SHP77 treated with DMSO at 0.1 percent for 48 hours (cell line): ENCODE data around the gene C11orf24.
"Not testable (repeated sequence)": the region's sequence is repeated elsewhere in the genome, so short reads cannot be mapped to it uniquely, and the experiment has no call there.

Experiments used
- DNase-seq: peaks from one replicate; lab custom pipeline; 2025; lab: John Stamatoyannopoulos, UW

C11orf24 gene

DNA sequence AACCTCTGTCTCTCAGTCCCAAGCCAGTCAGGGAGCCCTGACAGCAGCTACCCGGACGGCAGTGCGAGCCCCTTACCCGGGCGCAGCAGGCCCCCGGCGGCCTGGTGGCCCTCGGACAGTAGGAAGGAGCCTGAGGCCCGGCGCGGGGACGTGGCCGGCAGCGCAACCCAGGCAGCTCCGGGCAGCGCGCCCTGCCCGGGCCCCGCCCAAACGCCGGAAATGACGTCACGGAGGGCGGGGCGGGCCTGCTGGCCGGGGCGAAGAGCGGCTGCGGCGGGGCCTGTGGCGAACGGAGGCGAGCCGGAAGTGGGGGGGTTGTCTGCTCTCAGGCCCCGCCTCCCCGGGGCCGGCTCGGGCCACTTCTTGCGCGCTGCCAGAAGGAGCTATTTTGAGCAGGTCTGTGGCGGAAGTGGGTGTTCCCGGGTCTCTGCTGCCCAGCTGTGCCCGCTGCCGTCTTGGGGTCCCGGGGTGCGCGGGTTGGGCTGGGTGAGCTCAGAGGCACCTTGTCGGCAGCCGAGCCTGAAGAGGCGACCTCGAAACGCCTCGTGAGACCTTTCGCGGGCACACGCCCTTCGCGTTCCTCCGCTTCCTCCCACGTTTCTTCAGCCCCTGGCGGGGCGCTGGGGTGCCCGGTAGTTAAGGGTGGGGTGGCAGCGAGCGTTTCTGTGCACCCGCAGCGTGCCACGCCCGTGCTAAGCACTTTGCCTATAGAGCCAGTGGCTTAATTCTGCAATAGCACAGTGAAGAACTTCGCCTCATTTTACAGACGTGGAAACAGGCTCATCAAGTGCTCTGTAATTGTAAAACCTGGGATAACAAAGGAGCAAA, at the start of gene C11orf24:
Gene C11orf24, minus strand, starts transcription at position 193 of the 828 bp plus-strand sequence. CDS start 8,206 bp downstream, outside the sequence.
- DNase-seq = peak; percentile 95

DNA sequence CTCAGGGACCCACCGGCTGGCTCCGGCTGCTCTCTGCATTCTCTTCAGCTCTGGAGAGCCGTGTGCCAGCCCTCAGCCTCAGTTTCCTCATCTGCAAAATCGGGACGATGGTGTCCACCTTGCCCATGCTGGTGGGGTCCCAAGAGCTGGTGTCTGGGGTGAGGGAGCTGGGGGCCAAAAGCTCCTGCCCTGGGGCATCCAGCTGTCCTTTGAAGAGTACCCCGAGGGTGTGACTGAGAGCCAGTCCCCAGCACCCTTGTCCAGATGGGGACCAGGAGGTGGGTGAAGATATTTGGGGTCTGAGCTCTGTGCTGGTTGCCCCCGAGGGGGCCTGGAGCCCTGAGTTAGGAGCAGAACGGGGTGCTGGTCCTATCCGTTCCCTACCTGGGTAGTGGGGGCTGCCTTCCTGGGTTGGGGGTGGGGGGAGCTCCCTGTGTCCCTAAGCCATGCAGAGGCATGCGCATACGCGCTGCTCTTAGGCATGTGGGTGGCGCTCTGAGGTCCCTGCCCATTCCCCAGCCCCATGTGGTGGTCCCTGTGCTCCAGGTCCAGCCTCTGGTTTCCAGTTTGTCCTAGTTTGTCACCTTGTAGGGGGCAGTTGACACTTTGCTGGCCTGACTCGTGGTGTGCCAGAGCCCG, 45.5 kb upstream of the C11orf24 start:
- DNase-seq = no peak

DNA sequence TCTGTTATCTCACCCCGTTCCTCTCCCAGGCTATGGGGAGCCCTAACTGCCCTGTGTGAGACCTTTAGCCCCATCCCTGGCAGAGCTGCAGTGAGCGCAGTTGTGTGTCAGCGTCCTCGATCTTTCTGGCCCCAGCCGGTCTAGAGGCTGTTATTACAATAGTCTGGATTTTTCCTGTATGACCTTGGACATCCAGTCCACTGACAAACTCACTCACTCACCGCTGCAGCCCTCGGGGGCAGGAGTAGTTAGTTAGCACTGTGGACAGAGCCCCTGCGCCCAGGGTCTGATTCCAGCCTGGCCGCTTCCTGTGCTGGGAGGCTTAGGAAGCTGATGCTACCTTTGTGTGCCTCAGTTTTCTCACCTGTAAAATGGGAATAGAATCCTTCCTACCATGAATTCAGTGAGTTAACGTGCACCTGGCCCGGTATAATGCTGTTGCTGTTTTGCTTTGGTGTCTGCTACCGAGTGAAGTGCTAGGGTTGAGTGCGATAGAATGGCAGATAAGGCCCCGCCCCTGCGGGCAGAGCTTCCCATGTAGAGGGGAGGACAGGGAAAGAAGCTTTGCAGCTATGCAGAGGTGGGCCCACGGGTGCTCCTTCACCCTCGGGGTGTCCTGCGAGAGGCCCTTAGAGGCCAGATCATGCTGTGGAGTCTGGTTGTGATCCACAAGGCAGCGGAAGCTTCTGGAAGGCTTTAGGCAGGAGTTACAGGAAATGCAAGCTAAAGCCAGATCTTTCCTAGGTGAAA, 43.6 kb upstream of the C11orf24 start:
- DNase-seq = peak; percentile 25

DNA sequence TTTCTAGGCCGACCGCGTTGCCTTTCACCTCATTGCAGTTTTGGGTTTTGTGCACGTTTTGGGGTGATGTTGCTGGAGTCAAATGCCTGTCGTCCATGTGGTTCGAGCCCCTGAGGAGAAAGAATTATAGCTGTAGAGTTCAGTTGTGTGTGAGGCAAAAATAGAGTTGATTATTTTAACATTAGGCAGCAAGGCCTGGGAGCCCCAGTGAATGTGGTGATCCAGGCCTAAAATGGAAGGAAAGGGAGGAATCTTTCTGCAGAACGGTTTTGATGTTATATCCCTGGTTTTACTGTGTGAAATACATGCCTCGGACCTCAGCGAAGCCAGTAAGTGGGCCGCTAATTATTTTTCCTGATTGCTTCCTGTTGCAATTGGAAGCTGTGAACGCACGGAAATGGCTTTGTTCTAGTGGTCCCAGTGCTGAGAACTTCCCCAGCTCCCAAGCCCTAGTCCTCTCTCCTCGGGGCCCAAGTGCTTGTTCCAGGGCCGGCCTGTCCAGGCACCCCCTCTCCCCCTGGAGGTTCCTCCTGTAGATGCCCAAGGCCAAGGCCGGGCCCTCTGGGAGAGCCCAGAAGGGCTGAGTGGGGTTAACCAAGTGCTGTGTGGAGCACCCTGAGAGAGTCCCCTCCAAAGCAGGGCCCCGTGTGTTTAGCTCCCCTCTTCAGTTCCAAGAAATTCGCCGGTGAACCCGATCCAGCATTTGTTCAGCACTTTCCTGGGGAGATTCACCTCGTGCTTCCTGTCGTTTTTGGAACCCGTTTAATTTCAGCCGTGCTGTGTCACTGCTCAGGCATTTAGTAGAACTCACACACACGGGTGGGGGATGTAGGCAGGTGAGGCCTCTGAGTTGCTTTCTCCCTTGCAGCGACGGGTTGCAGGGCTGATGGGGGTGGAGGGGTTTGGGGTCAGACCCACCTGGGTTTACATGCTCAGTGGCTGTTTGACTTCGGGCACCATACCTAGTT, 42.7 kb upstream of the C11orf24 start:
- peak; percentile 20 for DNase-seq

DNA sequence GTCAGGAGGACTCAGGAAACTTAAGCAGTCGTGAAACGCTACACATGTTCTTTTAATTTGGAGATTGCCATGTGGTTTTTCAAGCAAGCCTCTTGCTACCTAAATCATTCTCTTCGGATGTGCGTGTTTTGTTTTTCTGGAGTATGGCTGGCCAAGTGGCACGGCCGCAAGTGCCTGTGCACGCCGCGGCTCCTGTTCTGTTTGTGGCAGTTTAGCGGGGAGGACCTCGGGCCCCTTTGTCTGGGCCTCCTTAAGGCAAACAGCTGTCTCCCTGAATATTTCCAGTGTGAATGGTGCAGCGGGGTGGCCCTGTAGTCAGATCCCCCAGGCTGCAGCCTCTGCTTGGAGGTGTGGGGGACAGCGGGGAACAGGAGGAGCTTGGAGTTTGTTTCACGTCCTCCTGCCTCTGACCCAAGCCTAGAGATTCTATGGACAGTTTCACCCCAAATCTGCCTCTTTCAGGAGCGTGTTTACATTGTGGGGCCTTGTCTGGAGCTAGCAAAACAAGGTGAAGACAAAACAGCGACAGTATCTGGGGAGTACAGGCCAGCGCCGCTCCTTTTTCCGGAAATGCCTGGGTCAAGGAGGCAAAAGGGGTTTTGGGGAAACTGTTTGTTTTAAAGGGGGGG, 41.9 kb upstream of the C11orf24 start:
- no peak for DNase-seq

DNA sequence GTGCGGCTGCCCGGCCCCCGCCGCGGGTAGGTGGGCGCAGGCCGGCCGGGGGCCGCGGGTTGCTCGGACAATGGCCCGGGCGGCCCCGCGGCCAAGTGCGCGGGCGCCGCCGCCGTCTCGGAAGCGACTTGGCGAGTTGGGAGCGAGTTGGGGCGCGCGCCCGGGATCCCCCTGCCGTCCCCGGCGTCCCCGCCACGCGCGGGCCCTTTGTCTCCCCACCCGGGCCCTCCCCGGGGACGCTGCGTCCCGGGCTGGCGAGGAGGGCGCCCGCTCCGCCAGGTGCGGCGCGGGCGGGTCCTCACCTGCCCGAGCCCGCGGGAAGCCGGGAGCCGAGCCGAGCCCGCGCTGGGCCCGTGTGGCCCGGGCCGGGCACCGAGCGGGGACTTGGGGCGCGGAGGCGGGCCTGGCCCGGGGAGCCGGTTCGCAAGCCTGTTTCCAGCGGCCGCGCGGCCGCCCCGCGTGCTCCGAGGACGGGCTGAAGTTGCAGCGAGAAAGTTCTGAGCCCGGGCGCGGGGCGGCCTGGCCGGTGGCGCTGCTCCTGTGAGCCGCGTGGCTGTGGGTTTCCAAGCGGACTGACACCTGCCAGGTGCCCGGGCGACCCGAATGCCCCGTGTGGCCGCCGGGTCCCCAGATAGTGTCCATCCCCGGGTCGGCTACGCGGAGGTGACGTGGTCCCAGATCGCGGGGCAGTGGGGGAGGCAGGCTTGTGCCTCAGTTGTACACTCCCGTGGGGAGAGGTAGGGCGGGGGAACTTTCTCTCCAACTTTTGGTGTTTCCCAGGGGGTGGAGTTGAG, 41.2 kb upstream of the C11orf24 start:
- no peak for DNase-seq

DNA sequence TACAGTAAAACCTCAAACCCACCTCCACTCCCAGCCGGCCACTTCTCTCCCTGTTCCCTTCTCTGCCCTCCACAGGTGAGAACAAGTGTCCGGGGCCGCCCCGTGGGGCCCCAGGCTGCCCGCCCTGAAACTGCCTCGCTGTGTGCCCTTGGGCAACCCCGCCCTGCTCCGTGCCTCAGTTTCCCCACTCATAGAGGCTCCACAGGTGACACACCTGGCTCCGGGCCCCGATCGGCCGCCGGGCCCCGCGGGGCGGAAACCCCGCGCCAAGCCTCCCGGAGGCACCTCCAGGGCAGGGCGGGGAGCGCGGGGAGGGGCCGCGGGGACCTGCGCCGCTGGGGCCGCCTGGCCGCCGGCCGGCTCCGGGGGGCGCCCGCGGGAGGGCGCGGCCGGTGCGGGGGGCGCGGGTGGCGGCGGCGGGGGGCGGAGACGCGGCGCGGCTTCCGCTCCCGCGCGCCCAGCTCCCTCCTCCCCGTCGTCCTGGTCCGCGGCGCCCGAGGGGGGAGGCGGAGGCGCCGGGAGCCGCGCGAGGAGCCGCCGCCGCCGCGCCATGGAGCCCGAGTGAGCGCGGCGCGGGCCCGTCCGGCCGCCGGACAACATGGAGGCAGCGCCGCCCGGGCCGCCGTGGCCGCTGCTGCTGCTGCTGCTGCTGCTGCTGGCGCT, 40.5 kb upstream of the C11orf24 start, which contains the start of gene LRP5:
Gene LRP5, plus strand, starts transcription at position 475 of the 663 bp plus-strand sequence. Its CDS starts 124 bp downstream, at position 599.
- DNase-seq = no peak

DNA sequence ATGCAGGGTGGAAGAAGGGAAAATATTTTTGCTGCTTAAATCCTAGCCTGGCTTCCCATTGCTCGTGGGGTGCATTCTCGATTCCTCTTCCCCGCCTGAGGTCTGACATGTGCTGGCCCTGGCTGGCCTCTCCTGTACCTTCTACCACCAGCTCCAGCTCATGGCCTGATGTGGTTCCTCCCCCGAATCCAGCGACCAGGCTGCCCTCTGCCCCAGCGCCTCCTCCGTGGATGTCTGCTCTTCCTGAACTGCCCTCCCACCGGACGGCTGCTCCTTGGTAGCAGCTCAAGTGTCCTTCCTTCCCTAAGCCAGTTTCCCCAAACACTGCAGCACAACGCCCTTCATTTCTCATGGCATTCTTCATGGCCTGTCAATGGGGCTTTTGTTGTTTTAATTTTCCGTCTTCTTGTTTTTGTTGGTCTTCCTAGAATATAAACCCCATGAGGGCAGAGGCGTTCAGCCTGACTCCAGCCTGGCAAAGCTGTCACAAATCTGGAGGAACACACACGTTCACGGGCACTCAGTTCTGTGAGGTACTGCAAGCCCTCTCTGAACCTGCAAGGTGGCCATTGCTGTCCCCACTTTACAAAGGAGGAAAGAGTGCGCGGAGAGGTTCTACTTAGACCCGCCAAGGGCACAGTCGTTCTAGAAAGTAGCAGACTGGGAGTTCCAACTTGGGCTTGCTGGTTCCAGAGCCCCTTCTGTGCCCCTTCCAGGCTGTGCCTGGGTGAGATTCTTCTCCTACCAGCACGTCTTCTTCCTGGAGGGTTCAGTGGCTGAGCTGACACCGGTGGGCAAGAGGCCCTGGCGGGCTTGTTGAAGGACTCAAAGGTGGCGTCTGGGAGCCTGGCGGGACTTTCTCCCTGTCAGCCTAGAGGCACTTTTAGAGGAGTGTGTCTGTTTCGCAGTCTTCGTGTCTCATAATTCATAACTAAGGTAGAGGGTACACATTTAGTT, 39.7 kb upstream of the C11orf24 start:
- DNase-seq = no peak

DNA sequence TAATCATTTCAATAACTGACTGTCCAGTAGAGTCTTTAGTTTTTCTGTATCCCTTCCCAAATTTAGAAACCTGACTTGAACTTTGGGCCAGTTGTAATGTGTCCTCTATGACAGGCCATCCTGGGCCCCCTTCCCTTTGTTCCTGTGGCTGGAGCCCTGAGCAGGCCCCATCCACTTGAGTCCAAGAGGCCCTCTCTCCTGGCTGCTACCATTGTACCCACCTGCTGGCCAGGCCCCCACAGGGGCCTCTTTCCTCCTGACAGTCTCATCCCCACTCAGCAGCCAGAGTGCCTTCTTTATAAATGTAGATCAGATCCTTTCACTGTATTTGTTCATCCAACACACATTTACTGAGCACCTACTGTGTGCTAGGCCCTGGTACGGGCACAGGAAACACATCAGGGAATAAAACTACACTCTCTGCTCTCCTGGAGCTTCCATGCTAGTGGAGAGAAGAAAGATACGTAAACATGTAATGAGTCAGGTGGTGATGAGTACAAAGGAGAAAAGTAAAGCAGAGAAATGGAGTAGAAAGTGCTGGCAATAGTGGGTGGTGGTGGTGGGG, 37.9 kb upstream of the C11orf24 start:
- no peak for DNase-seq

DNA sequence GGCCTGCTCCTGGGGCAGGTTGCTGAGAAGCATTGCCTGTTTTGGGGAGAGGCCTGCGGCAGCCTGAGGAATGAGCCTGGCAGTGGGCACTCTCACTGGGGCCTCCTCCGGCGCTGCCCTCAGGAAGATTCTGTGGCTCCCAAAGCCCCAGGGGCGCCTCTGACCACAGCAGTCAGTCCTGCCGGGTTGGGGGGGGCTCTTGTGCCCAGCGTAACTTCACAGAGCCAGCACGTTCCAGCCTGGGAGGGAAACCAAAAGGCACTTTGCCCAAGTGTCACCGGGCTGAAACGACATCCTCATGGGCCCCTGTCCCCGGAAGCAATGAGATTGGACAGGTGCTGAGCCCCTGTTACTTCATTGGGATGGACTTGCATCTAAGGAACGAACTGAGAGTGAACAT, 36.3 kb upstream of the C11orf24 start:
- no peak for DNase-seq

DNA sequence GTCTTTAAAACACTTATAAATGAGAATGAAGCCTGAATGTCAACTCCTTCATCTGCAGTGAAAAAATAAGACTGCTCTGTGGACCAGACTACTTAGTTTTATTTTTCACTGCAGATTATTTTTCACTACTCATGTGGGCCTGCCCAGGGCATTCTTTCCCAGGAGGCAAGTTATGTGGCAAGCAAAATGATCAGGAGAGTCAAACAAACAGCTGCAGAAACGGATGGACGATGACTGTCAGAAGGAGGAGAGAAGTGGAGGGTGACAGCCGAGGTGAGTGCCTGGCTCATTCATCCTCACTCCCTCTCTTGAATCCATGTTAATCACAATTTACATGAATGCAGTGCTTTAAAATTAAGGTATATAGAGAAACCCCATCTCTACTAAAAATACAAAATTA, 34.9 kb upstream of the C11orf24 start:
- DNase-seq = no peak

DNA sequence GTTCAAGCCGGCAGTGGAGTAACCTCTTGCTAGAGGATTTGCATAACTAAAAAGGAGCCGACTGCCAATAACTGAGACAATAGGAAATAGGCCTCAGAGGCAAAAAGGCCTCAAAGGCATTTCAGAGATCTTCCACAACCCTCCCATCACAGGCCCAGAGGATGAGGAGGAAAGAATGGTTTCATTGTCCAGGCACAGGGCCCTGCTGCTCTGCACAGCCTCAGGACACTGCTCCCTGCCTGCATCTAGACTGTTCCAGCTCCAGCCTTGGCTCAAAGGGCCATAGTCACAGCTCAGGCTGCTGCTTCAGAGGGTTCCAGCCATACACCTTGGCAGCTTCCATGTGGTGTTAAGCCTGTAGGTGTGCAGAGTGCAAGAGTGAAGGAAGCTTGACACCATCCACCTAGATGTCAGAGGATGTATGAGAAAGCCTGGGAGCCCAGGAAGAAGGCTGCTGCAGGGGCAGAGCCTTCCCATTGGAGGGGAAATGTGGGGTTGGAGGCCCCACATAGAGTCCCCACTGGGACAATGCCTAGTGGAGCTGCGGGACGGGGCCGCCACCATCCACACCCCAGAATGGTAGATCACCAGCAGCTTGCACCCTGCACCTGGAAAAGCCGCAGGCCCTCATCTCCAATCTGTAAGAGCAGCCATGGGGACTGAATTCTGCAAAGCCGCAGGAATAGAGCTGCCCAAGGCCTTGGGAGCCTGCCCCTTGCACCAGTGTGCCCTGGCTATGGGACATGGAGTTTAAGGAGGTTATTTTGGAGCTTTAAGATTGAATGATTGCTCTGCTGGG, 32.4 kb upstream of the C11orf24 start:
- DNase-seq = no peak

DNA sequence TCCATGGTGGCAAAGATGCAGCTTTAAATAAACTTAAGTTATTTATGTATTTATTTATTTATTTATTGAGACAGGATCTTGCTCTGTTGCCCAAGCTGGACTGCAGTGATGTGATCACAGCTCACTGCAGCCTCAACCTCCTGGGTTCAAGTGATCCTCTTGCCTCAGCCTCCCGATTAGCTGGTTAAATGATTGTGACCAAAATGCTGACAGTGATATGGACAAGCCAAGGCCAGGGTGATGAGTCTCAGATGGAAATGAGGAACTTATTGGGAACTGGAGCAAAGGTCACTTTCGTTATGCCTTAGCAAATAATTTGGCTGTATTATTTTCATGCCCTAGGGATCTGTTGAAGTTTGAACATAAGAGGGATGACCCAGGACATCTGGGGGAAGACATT, 31.3 kb upstream of the C11orf24 start:
- DNase-seq = no peak

DNA sequence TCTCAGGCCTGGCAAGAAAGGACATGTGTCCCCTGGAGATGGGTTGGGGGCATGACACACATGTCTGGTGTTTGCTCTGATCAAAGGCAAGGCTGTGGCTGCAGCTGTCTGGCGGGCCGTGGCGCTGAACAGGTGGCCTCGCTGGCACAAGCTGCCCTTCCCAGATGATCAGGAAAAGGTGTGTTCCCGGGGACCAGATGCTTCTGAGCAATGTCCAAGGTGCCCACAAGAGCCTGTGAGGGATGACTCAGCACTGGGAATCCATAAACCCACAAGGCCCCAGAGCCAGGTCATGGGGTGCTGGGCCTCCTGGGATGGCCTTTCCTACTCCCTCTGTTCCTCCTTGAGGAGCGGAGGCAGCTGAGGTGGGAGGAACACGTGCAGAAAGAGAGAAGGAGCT, 30.9 kb upstream of the C11orf24 start:
- DNase-seq = peak; percentile 85

DNA sequence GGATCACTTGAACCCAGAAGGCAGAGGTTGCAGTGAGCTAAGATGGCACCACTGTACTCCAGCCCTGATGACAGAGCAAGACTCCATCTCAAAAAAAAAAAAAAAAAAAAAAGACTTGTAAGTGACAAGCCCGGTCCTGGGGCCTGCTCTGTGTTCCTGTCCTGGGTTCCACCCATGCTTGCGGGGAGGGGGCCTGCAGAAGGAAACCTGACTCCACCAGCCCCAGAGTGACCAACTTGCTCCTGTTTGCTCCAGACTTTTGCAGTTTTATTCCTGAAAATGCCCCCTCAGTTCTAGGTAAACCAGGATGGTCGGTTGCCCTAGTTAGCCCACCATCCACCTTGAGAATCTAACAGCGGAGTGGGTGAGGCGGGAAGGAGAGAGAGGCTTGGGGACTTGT, 30.5 kb upstream of the C11orf24 start:
- peak; percentile 59 for DNase-seq

DNA sequence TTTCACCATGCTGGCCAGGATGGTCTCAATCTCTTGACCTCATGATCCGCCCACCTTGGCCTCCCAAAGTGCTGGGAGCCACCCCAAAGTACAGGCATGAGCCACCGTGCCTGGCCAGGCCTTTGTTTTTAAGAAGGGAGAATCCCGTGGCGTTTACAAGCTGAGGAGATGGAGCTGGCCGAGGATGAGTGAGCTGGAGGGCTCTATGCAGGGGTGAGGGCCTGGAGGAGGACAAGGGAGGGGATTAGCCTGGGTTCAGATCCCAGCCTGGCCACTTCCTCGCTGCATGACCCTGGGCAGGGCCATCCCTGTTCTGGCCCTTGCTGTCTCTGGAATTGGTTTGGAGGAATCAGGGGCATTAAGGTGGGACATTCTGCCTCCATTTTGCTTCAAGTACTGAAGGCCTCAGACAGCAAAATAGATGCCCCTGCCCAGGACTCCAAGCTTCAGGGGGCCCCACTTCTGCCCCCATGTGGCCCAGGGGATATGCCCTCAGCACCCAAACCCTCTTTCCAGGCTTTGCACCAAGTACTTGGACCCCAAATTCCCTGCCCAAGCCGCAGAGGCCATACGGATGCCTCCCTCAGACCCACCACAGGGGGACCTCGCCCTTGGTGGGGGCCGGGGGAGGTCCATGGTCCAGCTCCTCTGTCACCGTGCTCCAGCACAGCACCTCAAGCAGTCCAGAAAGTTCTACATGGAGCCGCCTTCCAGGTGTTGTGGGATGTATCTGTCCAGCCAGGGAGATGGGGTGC, 28.5 kb upstream of the C11orf24 start:
- DNase-seq = no peak

DNA sequence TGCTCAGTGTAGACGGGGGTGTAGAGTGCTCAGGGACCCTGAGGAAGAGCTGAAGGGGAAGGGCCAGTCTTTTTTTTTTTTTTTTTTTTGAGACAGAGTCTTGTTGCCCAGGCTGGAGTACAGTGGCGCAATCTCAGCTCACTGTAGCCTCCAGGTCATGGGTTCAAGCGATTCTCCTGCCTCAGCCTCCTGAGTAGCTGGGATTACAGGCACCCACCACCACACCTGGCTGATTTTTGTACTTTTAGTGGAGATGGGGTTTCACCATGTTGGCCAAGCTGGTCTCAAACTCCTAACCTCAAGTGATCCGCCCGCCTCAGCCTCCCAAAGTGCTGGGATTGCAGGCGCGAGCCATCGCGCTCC, 27.7 kb upstream of the C11orf24 start:
- not testable (repeated sequence) for DNase-seq
